Suprapubic skin (tissue), 4 donors: ENCODE results near the gene KCNH8.

Experiments used
- EP300 ChIP-seq: sonication (generic); formaldehyde crosslinking; IDR thresholded peaks from one replicate; pipeline ENCODE4 v1.6.1; 2017; ENCODE audit warnings: antibody characterized with exemption
- POLR2A ChIP-seq, 2 donors: fragments of 450-650 bp; IDR thresholded peaks; one replicate each; pipeline ENCODE4 v1.6.1; 2017; ENCODE audit warnings: antibody characterized with exemption in 2 of 2, mild to moderate bottlenecking in 2 of 2, moderate library complexity in 2 of 2
- POLR2AphosphoS5 ChIP-seq, 3 donors: sonication (generic); formaldehyde crosslinking; IDR thresholded peaks; one replicate each; pipeline ENCODE4 v1.6.1; 2017; ENCODE audit warnings: antibody characterized with exemption in 3 of 3
- TF ChIP-seq, protein P1 (sequence below), 2 donors: fragments of 200-600 bp in 1 of 2; fragments of 450-650 bp in 1 of 2; sonication (generic) in 1 of 2; IDR thresholded peaks; one replicate each; pipeline ENCODE4 v1.5.1; 2016 to 2019; ENCODE audit warnings: antibody characterized with exemption in 2 of 2, mild to moderate bottlenecking in 1 of 2, moderate library complexity in 1 of 2

DNA sequence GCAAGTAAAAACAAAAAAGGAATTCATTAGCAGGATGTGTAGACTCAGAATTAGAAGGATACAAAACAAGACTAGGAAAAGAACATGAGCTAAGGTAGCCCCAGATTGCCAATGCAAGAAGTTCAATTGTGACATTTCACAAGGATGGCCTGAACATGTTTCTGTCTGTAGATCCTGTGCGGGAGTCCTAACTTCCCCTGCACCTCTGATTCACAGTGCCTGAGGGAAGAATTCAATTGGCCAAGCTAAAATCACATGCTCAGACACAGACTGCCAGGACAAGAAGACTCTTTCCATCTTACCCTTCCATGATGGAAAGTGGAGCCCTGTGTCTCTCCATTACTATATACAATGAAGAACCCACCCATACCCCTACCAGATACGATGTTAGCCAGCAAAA, 251.5 kb downstream of the KCNH8 start:
- TF ChIP-seq, protein P1, sequence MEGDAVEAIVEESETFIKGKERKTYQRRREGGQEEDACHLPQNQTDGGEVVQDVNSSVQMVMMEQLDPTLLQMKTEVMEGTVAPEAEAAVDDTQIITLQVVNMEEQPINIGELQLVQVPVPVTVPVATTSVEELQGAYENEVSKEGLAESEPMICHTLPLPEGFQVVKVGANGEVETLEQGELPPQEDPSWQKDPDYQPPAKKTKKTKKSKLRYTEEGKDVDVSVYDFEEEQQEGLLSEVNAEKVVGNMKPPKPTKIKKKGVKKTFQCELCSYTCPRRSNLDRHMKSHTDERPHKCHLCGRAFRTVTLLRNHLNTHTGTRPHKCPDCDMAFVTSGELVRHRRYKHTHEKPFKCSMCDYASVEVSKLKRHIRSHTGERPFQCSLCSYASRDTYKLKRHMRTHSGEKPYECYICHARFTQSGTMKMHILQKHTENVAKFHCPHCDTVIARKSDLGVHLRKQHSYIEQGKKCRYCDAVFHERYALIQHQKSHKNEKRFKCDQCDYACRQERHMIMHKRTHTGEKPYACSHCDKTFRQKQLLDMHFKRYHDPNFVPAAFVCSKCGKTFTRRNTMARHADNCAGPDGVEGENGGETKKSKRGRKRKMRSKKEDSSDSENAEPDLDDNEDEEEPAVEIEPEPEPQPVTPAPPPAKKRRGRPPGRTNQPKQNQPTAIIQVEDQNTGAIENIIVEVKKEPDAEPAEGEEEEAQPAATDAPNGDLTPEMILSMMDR (IDR thresholded peaks at IDR 0.05) = no peak
- no peak for TF ChIP-seq POLR2A (IDR thresholded peaks at IDR 0.05)
- no peak for TF ChIP-seq POLR2AphosphoS5 (IDR thresholded peaks at IDR 0.05)
- no peak for TF ChIP-seq EP300
